IMR-90 (cell line): ENCODE results near the gene MRPL28.

ENCODE experiments used
- CEBPB ChIP-seq: IDR thresholded peaks from 2 replicates; pipeline ENCODE4 v1.6.1; 2012; ENCODE audit warnings: low read depth, low read length, improper control_type of control experiment
- CTCF ChIP-seq: conservative IDR thresholded peaks from 2 replicates; pipeline ENCODE4 v1.5.1; 2012; ENCODE audit warnings: mild to moderate bottlenecking, low read depth, low read length, improper control_type of control experiment
- ELK1 ChIP-seq: fragments of 150-350 bp; IDR thresholded peaks from 2 replicates; pipeline ENCODE4 v1.6.1; 2016; ENCODE audit warnings: low read depth, mild to moderate bottlenecking, low read length, moderate library complexity, borderline replicate concordance
- MAZ ChIP-seq: IDR thresholded peaks from 2 replicates; pipeline ENCODE4 v1.6.1; 2012; ENCODE audit warnings: low read depth, mild to moderate bottlenecking, low read length, improper control_type of control experiment, moderate library complexity, borderline replicate concordance
- MXI1 ChIP-seq: IDR thresholded peaks from 2 replicates; pipeline ENCODE4 v1.6.1; 2012; ENCODE audit warnings: low read depth, mild to moderate bottlenecking, low read length, moderate library complexity, borderline replicate concordance
- POLR2A ChIP-seq: IDR thresholded peaks from 2 replicates; pipeline ENCODE4 v1.6.1; 2012; ENCODE audit warnings: mild to moderate bottlenecking, low read depth, low read length
- USF2 ChIP-seq: fragments of 150-350 bp; IDR thresholded peaks from 2 replicates; pipeline ENCODE4 v1.6.1; 2017; ENCODE audit warnings: mild to moderate bottlenecking, antibody characterized with exemption, low read length, low read depth

- TF ChIP-seq MXI1 (no peak), POLR2A (no peak), CTCF (no peak), ELK1 (no peak), USF2 (no peak), CEBPB (no peak), MAZ (no peak)
These were observed 48.8 kb downstream of the MRPL28 start for GRCh38 chr16:321532-321931.
